ENCODE measurements around the gene ARHGAP33.

GRCh38 chr19:35730326-35730725, 45.0 kb upstream of the ARHGAP33 start:
- TF ChIP-seq CTCF (IDR thresholded peaks at IDR 0.05; ENCODE audit: extremely low read depth in 1 of 2, insufficient read depth in 1 of 2, low read depth in 1 of 2, low read length in 2 of 2): no peak
- TF ChIP-seq EZH2 (IDR thresholded peaks at IDR 0.05; ENCODE audit: borderline replicate concordance, low read depth, low read length, severe bottlenecking): no peak
- TF ChIP-seq, protein P1, sequence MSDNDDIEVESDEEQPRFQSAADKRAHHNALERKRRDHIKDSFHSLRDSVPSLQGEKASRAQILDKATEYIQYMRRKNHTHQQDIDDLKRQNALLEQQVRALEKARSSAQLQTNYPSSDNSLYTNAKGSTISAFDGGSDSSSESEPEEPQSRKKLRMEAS (IDR thresholded peaks at IDR 0.05; ENCODE audit: insufficient read depth, insufficient read length): no peak
- no peak for TF ChIP-seq POLR2A (IDR thresholded peaks at IDR 0.05; ENCODE audit: low read depth, low read length)
- no peak for TF ChIP-seq POLR2AphosphoS5 (IDR thresholded peaks at IDR 0.05; ENCODE audit: insufficient read depth, low read depth, low read length)
- TF ChIP-seq FOS (IDR thresholded peaks at IDR 0.05; ENCODE audit: borderline replicate concordance, insufficient read depth, low read length): no peak
- no peak for TF ChIP-seq MYC (IDR thresholded peaks at IDR 0.05; ENCODE audit: low read depth, low read length)

Data from endothelial cell of umbilical vein (primary cell).